SK-N-SH (cell line): Measurements from ENCODE around the gene MYLK3. TPM values are rescaled to one million over a fixed set of nuclear protein-coding genes. Genes with fewer than 3 reads are reported as not detected.

Source experiments
- CTCF ChIA-PET: fragments of 300-600, 350-600 bp; formaldehyde crosslinking; extraction: SDS; loops from one replicate; lab custom pipeline; 2021; lab: Yijun Ruan, JAX
- POLR2A ChIA-PET: fragments of 350-600 bp; sonication (Branson Sonifier 250); formaldehyde crosslinking; extraction: SDS; loops from one replicate; lab custom pipeline; 2020; ENCODE audit warnings: antibody characterized with exemption, inconsistent platforms; lab: Yijun Ruan, JAX
- DNase-seq: peaks from one replicate; pipeline ENCODE4 v3.0.0; 2012
- H2AFZ ChIP-seq: fragments of 200-600 bp; sonication (generic); 2 replicates; pipeline ENCODE4 v1.8.1; 2016; ENCODE audit warnings: antibody characterized with exemption, mild to moderate bottlenecking, low read depth
- H3F3A ChIP-seq: fragments of 200-600 bp; sonication (generic); replicated peaks from 2 replicates; pipeline ENCODE3; 2016; ENCODE audit warnings: antibody characterized with exemption, mild to moderate bottlenecking; ENCODE audit not compliant: insufficient read depth
- H3K27ac ChIP-seq, 2 experiments: fragments of 200-500 bp in 1 of 2; fragments of 200-600 bp in 1 of 2; sonication (Bioruptor generic) in 1 of 2; sonication (generic), shearing (Covaris generic) in 1 of 2; 2 replicates each; pipeline versions ENCODE4 v1.5.1 to v1.6.1; 2014 to 2016; ENCODE audit warnings: low read depth in 2 of 2, inconsistent platforms in 1 of 2, low read length in 1 of 2, mild to moderate bottlenecking in 1 of 2, mixed read lengths in 1 of 2
- H3K27me3 ChIP-seq: fragments of 200-600 bp; sonication (generic), shearing (Covaris generic); 2 replicates; pipeline ENCODE4 v1.6.1; 2016; ENCODE audit warnings: mixed run types; ENCODE audit not compliant: insufficient read depth
- H3K36me3 ChIP-seq, 2 experiments: fragments of 200-500 bp in 1 of 2; fragments of 200-600 bp in 1 of 2; sonication (Bioruptor generic) in 1 of 2; sonication (generic) in 1 of 2; replicated peaks in 1 of 2; 2 replicates each; pipeline versions ENCODE3 to v1.5.1; 2014 to 2016; ENCODE audit warnings: low read length in 1 of 2, mild to moderate bottlenecking in 1 of 2; ENCODE audit not compliant: insufficient read depth in 2 of 2, control insufficient read depth in 1 of 2
- H3K4me1 ChIP-seq, 2 experiments: fragments of 200-500 bp in 1 of 2; fragments of 200-600 bp in 1 of 2; sonication (Bioruptor generic) in 1 of 2; sonication (generic), shearing (Covaris generic) in 1 of 2; 2 replicates each; pipeline versions ENCODE4 v1.5.1 to v1.6.1; 2014 to 2016; ENCODE audit warnings: low read depth in 1 of 2, low read length in 1 of 2, mixed run types in 1 of 2; ENCODE audit not compliant: insufficient read depth in 2 of 2, control insufficient read depth in 1 of 2
- H3K4me2 ChIP-seq: fragments of 200-600 bp; sonication (generic), shearing (Covaris generic); 2 replicates; pipeline ENCODE4 v1.6.1; 2017; ENCODE audit warnings: mixed run types
- H3K4me3 ChIP-seq, 2 experiments: fragments of 200-500 bp in 1 of 2; fragments of 200-600 bp in 1 of 2; sonication (Bioruptor generic) in 1 of 2; sonication (generic), shearing (Covaris generic) in 1 of 2; 2 replicates each; pipeline versions ENCODE4 v1.5.1 to v1.8.1; 2014 to 2016; ENCODE audit warnings: low read depth in 2 of 2, inconsistent platforms in 1 of 2, low read length in 1 of 2, mild to moderate bottlenecking in 1 of 2, mixed read lengths in 1 of 2, moderate library complexity in 1 of 2
- H3K79me2 ChIP-seq: fragments of 200-600 bp; sonication (generic); 2 replicates; pipeline ENCODE4 v1.8.1; 2017; ENCODE audit warnings: mild to moderate bottlenecking; ENCODE audit not compliant: insufficient read depth
- H3K9ac ChIP-seq: fragments of 200-600 bp; sonication (generic); 2 replicates; pipeline ENCODE4 v1.6.1; 2017; ENCODE audit warnings: mixed run types
- H3K9me2 ChIP-seq: fragments of 200-600 bp; sonication (generic); 2 replicates; pipeline ENCODE4 v1.6.1; 2017; ENCODE audit warnings: mixed run types
- H3K9me3 ChIP-seq: fragments of 200-600 bp; sonication (generic); 2 replicates; pipeline ENCODE4 v1.6.1; 2017; ENCODE audit warnings: mixed run types, mild to moderate bottlenecking, moderate library complexity
- H4K20me1 ChIP-seq: fragments of 200-600 bp; sonication (generic); 2 replicates; pipeline ENCODE4 v1.6.1; 2017; ENCODE audit warnings: mild to moderate bottlenecking, mixed run types; ENCODE audit not compliant: insufficient read depth
- CHD2 ChIP-seq: fragments of 150-350 bp; IDR thresholded peaks from 2 replicates; pipeline ENCODE4 v1.6.1; 2018; ENCODE audit warnings: low read length; ENCODE audit not compliant: partially characterized antibody
- CTCF ChIP-seq: fragments of 200-600 bp; sonication (generic); IDR thresholded peaks from 2 replicates; pipeline ENCODE4 v1.6.1; 2017; ENCODE audit warnings: antibody characterized with exemption, mild to moderate bottlenecking, moderate library complexity
- EP300 ChIP-seq, 2 experiments: IDR thresholded peaks; 2 replicates each; pipeline versions ENCODE4 v1.4.0 to v1.6.1; 2012; ENCODE audit warnings: borderline replicate concordance in 1 of 2, low read depth in 1 of 2, low read length in 1 of 2
- EZH2phosphoT487 ChIP-seq: fragments of 200-600 bp; sonication (generic); IDR thresholded peaks from 2 replicates; pipeline ENCODE4 v1.6.1; 2017; ENCODE audit warnings: low read depth, mixed run types, mild to moderate bottlenecking, antibody characterized with exemption, moderate library complexity, borderline replicate concordance
- FOSL2 ChIP-seq: IDR thresholded peaks from 2 replicates; pipeline ENCODE4 v1.4.0; 2012; ENCODE audit warnings: low read depth, mild to moderate bottlenecking, moderate library complexity, borderline replicate concordance
- JUND ChIP-seq: IDR thresholded peaks from 2 replicates; pipeline ENCODE4 v1.4.0; 2012
- MEF2A ChIP-seq: IDR thresholded peaks from 2 replicates; pipeline ENCODE4 v1.4.0; 2012; ENCODE audit warnings: low read depth, borderline replicate concordance
- NFIC ChIP-seq: IDR thresholded peaks from 2 replicates; pipeline ENCODE4 v1.4.0; 2012; ENCODE audit warnings: borderline replicate concordance
- NRF1 ChIP-seq: IDR thresholded peaks from 2 replicates; pipeline ENCODE4 v1.6.1; 2012; ENCODE audit warnings: low read depth, mild to moderate bottlenecking, low read length
- PBX3 ChIP-seq: IDR thresholded peaks from 2 replicates; pipeline ENCODE4; 2012
- RXRA ChIP-seq: IDR thresholded peaks from 2 replicates; pipeline ENCODE4 v1.4.0; 2012; ENCODE audit warnings: low read depth, mild to moderate bottlenecking, borderline replicate concordance
- SIN3A ChIP-seq: IDR thresholded peaks from 2 replicates; pipeline ENCODE4 v1.6.1; 2012; ENCODE audit warnings: low read depth, mild to moderate bottlenecking, low read length, moderate library complexity, borderline replicate concordance
- SMC3 ChIP-seq: IDR thresholded peaks from 2 replicates; pipeline ENCODE4 v1.6.1; 2012; ENCODE audit warnings: low read depth, low read length, improper control_type of control experiment
- TCF12 ChIP-seq: IDR thresholded peaks from 2 replicates; pipeline ENCODE4 v1.4.0; 2012
- USF1 ChIP-seq: IDR thresholded peaks from 2 replicates; pipeline ENCODE4 v1.4.0; 2012; ENCODE audit warnings: low read depth, borderline replicate concordance
- USF2 ChIP-seq: fragments of 150-350 bp; IDR thresholded peaks from 2 replicates; pipeline ENCODE4 v1.6.1; 2017; ENCODE audit warnings: antibody characterized with exemption, low read length, low read depth, borderline replicate concordance
- ZBTB33 ChIP-seq: IDR thresholded peaks from 2 replicates; pipeline ENCODE4 v1.4.0; 2012; ENCODE audit warnings: low read depth, borderline replicate concordance
- WGBS: methylation state at CpG from one replicate; pipeline ENCODE4 v1.1.6; 2017; ENCODE audit warnings: low lambda C conversion rate; 5-methylcytosine and 5-hydroxymethylcytosine counted together
- polyA plus RNA-seq, 3 experiments: library from polyadenylated mRNA; depleted of rRNA; stranded (reverse); fragments of >200 nt; gene quantifications; 2 replicates each; pipeline ENCODE4 v1.2.3, GENCODE V29; 2012

The MYLK3 gene
- polyA plus RNA-seq, 1 of the 3 experiments (the other 2 are of a cell fraction), result 0.05 TPM

GRCh38 chr16:46787909-46788308, 39.8 kb upstream of the MYLK3 start:
- Histone ChIP-seq H3K9me2 (no peaks in the 10 kb centered on the region), H3K36me3 (no peaks in the 10 kb centered on the region), H4K20me1 (no peaks in the 10 kb centered on the region), H3K4me1 (no peaks in the 10 kb centered on the region; a peak in 1 of 4 replicates), H3K9ac (no peak overlapping the region), H3K27ac (no peak overlapping the region), H3K4me3 (no peak overlapping the region), H2AFZ (no peak overlapping the region), H3F3A (peaks cover 2% of the 10 kb centered on the region), H3K79me2 (no peaks in the 10 kb centered on the region), H3K4me2 (no peak overlapping the region), H3K27me3 (no peaks in the 10 kb centered on the region), H3K9me3 (no peaks in the 10 kb centered on the region)
- TF ChIP-seq RXRA, result no peak
- no peak for TF ChIP-seq PBX3
- no peak for TF ChIP-seq CHD2
- no peak for TF ChIP-seq NRF1
- no peak for TF ChIP-seq FOSL2
- no peak for TF ChIP-seq USF2
- TF ChIP-seq EZH2phosphoT487, result no peak
- no peak for TF ChIP-seq EP300 (IDR thresholded peaks at IDR 0.05; ENCODE audit: borderline replicate concordance in 1 of 2, low read depth in 1 of 2, low read length in 1 of 2)
- no peak for TF ChIP-seq USF1
- TF ChIP-seq SIN3A, result no peak
- TF ChIP-seq MEF2A, result no peak
- no peak for TF ChIP-seq SMC3
- no peak for DNase-seq
- POLR2A ChIA-PET, result no interaction called here
- WGBS, result 81% methylated on average over 1 of the region's 1 CpG
- CTCF ChIA-PET, result interaction anchor here (1.9 kb wide), 1 partner anchor 13 kb away, joined by 4 read pairs; no protein-coding TSS in a partner anchor

GRCh38 chr16:46785076-46785845, 37.1 kb upstream of the MYLK3 start:
- Histone ChIP-seq H3K27ac (no peak overlapping the region), H3K9ac (no peak overlapping the region), H3K4me1 (no peaks in the 10 kb centered on the region; a peak in 1 of 4 replicates), H3K4me3 (no peak overlapping the region), H3K9me3 (no peaks in the 10 kb centered on the region), H3K27me3 (no peaks in the 10 kb centered on the region), H3K4me2 (no peak overlapping the region), H4K20me1 (no peaks in the 10 kb centered on the region), H3F3A (peaks cover 2% of the 10 kb centered on the region), H2AFZ (no peak overlapping the region), H3K9me2 (no peaks in the 10 kb centered on the region), H3K36me3 (no peaks in the 10 kb centered on the region), H3K79me2 (no peaks in the 10 kb centered on the region)
- 40% methylated on average over 3 of the region's 3 CpGs for WGBS
- ChIA-PET CTCF (interaction anchor here (0.8 to 1.9 kb wide), 5 partner anchors 9 to 112 kb away, joined by 3 to 5 read pairs (median 4); partner anchors contain the start of gene ORC6), POLR2A (interaction anchor here (0.6 kb wide), 1 partner anchor 100 kb away, joined by 3 read pairs; no protein-coding TSS in a partner anchor)
- no peak for DNase-seq
- TF ChIP-seq NFIC (no peak), JUND (no peak), CTCF (no peak), TCF12 (no peak), ZBTB33 (no peak)
